Lower lobe of right lung (tissue), 2 donors: ENCODE results near the gene PCDHGA7. TPM values are rescaled to one million over a fixed set of nuclear protein-coding genes. Genes with fewer than 3 reads are reported as not detected.
"Not testable (repeated sequence)": the region's sequence is repeated elsewhere in the genome, so short reads cannot be mapped to it uniquely, and the experiment has no call there.

Experiments
- ATAC-seq, 2 donors: fragments of 200-7000 bp; cut with Tn5 transposase; one replicate each; pipeline ENCODE4 v1.9.1; 2020 to 2022; ENCODE audit warnings: mild to moderate bottlenecking in 2 of 2, moderate library complexity in 2 of 2
- DNase-seq: peaks from one replicate; pipeline ENCODE4 v3.0.0-alpha.2; 2020
- H3K27ac ChIP-seq: fragments of 200-600 bp; one replicate; pipeline ENCODE4 v1.8.0; 2022
- H3K27me3 ChIP-seq: fragments of 200-600 bp; one replicate; pipeline ENCODE4 v1.8.0; 2022; ENCODE audit warnings: low read depth
- H3K36me3 ChIP-seq: fragments of 200-600 bp; one replicate; pipeline ENCODE4 v1.8.0; 2022; ENCODE audit warnings: mild to moderate bottlenecking
- H3K4me1 ChIP-seq: fragments of 200-600 bp; one replicate; pipeline ENCODE4 v1.8.0; 2022
- H3K4me3 ChIP-seq: fragments of 200-600 bp; one replicate; pipeline ENCODE4 v1.8.0; 2022; ENCODE audit warnings: mild to moderate bottlenecking
- H3K9me3 ChIP-seq: fragments of 200-600 bp; one replicate; pipeline ENCODE4 v1.8.0; 2022
- CTCF ChIP-seq: fragments of 200-600 bp; IDR thresholded peaks from one replicate; pipeline ENCODE4 v1.8.0; 2022; ENCODE audit warnings: antibody characterized with exemption, mild to moderate bottlenecking
- intact Hi-C: fragments of 100-400 bp; cut with DNase I; formaldehyde crosslinking; loops from one replicate; pipeline ENCODE4 v1.11.0; 2022
- total RNA-seq: library from RNA; stranded (reverse); fragmentation: NEBNext Ultra II Directional; extraction: Animal tissue kit (Norgen Biotek cat#: 25700); gene quantifications from one replicate; pipeline ENCODE4 v1.2.1, GENCODE V29; 2021
- donor health status: DM: no; HTN: yes; CAD: no; lungs with severe emphysema.

The PCDHGA7 gene
- total RNA-seq, 1 donor from 2014 or later: 1.9 TPM

GRCh38 chr5:141371572-141372475 is 10.7 kb upstream of the PCDHGA7 start:
- Histone ChIP-seq H3K9me3 (peaks cover 70% of the 10 kb centered on the region), H3K4me3 (no peak overlapping the region), H3K4me1 (no peaks in the 10 kb centered on the region), H3K36me3 (no peaks in the 10 kb centered on the region), H3K27me3 (peaks cover 27% of the 10 kb centered on the region), H3K27ac (no peak overlapping the region)
- no peak for DNase-seq
- no peak for ATAC-seq
- no peak for TF ChIP-seq CTCF
- intact Hi-C loops: no loop called here

GRCh38 chr5:141373673-141374317 is 8.7 kb upstream of the PCDHGA7 start, which contains the start of gene PCDHGA6:
PCDHGA6 (plus strand) TSS chr5:141373891; CDS start chr5:141374084, 193 bp downstream.
- H3K27me3 ChIP-seq: peaks cover 22% of the 10 kb centered on the region
- ATAC-seq (no peak), DNase-seq (no peak)
- intact Hi-C loops: no loop called here
- H3K9me3 ChIP-seq: peaks cover 80% of the 10 kb centered on the region
- no peak within 1 kb of the TSS for H3K27ac ChIP-seq
- peak within 1 kb of the TSS; percentile 23 for H3K4me3 ChIP-seq
- H3K36me3 ChIP-seq: no peaks in the 10 kb centered on the region
- no peaks in the 10 kb centered on the region for H3K4me1 ChIP-seq
- peak; percentile 35 for TF ChIP-seq CTCF

- Histone ChIP-seq H3K27me3 (peaks cover 22% of the 10 kb centered on the region), H3K27ac (no peak overlapping the region), H3K36me3 (no peaks in the 10 kb centered on the region), H3K4me3 (no peak overlapping the region), H3K9me3 (peaks cover 74% of the 10 kb centered on the region), H3K4me1 (no peaks in the 10 kb centered on the region)
- intact Hi-C loops: no loop called here
- DNase-seq (no peak), ATAC-seq (no peak)
- no peak for TF ChIP-seq CTCF
These were observed 7.9 kb upstream of the PCDHGA7 start for GRCh38 chr5:141374627-141375026.

- DNase-seq, intact Hi-C loops, ATAC-seq: not testable (repeated sequence)
These were observed 6.9 kb upstream of the PCDHGA7 start for GRCh38 chr5:141375444-141376155.

GRCh38 chr5:141383345-141383744 is 803 bp downstream of the PCDHGA7 start:
- intact Hi-C loops: no loop called here
- Histone ChIP-seq H3K4me3 (no peak overlapping the region), H3K36me3 (no peaks in the 10 kb centered on the region), H3K4me1 (no peaks in the 10 kb centered on the region), H3K27me3 (peaks cover 7% of the 10 kb centered on the region), H3K9me3 (peaks cover 79% of the 10 kb centered on the region), H3K27ac (no peak overlapping the region)
- DNase-seq (no peak), ATAC-seq (no peak)
- no peak for TF ChIP-seq CTCF

More at GRCh38 chr5:141375444-141376155, 6.9 kb upstream of the PCDHGA7 start:
- H3K4me1 ChIP-seq, H3K36me3 ChIP-seq, H3K4me3 ChIP-seq, H3K27ac ChIP-seq: not testable (repeated sequence)
- Histone ChIP-seq H3K27me3 (peaks cover 16% of the 10 kb centered on the region), H3K9me3 (peaks cover 73% of the 10 kb centered on the region)
